Hepatocyte (in vitro differentiated cells): ENCODE measurements around the gene RADIL. TPM values are rescaled to one million over a fixed set of nuclear protein-coding genes. Genes with fewer than 3 reads are reported as not detected.

ENCODE experiments used
- DNase-seq: peaks from one replicate; pipeline ENCODE4 v3.0.0-alpha.2; 2016; ENCODE audit warnings: low spot score
- H2AFZ ChIP-seq: fragments of 200-600 bp; sonication (generic); 2 replicates; pipeline ENCODE4 v1.6.0; 2016; ENCODE audit warnings: antibody characterized with exemption, mild to moderate bottlenecking
- H3K27ac ChIP-seq: fragments of 200-600 bp; sonication (generic); 2 replicates; pipeline ENCODE4 v1.5.1; 2016; ENCODE audit warnings: mild to moderate bottlenecking
- H3K27me3 ChIP-seq: fragments of 200-600 bp; sonication (generic); 2 replicates; pipeline ENCODE4 v1.6.1; 2016
- H3K36me3 ChIP-seq: fragments of 200-600 bp; sonication (generic); replicated peaks from 2 replicates; pipeline ENCODE4 v1.5.1; 2016; ENCODE audit warnings: low read depth; ENCODE audit not compliant: insufficient read depth
- H3K4me1 ChIP-seq: fragments of 200-600 bp; sonication (generic); 2 replicates; pipeline ENCODE4 v1.5.1; 2016; ENCODE audit warnings: mild to moderate bottlenecking, moderate library complexity; ENCODE audit not compliant: insufficient read depth
- H3K4me2 ChIP-seq: fragments of 200-600 bp; sonication (generic); 2 replicates; pipeline ENCODE4 v1.6.0; 2016
- H3K4me3 ChIP-seq: fragments of 200-600 bp; sonication (generic); 2 replicates; pipeline ENCODE4 v1.5.1; 2016; ENCODE audit warnings: mild to moderate bottlenecking
- H3K79me2 ChIP-seq: fragments of 200-600 bp; sonication (generic); 2 replicates; pipeline ENCODE4 v1.6.0; 2017; ENCODE audit warnings: mild to moderate bottlenecking
- H3K9me2 ChIP-seq: fragments of 200-600 bp; sonication (generic); replicated peaks from 2 replicates; pipeline ENCODE4 v1.6.0; 2017; ENCODE audit warnings: mild to moderate bottlenecking; ENCODE audit not compliant: insufficient read depth
- H3K9me3 ChIP-seq: fragments of 200-600 bp; sonication (generic); 2 replicates; pipeline ENCODE4 v1.5.1; 2016; ENCODE audit warnings: low read depth, mild to moderate bottlenecking
- H4K20me1 ChIP-seq: fragments of 200-600 bp; sonication (generic); 2 replicates; pipeline ENCODE4 v1.6.0; 2016; ENCODE audit warnings: mild to moderate bottlenecking; ENCODE audit not compliant: insufficient read depth, poor library complexity, severe bottlenecking
- CTCF ChIP-seq: fragments of 200-600 bp; sonication (generic); IDR thresholded peaks from 2 replicates; pipeline ENCODE4 v1.5.1; 2016; ENCODE audit warnings: antibody characterized with exemption, mild to moderate bottlenecking; ENCODE audit not compliant: poor library complexity
- EZH2 ChIP-seq: fragments of 200-600 bp; sonication (generic); IDR thresholded peaks from 2 replicates; pipeline ENCODE4 v1.6.1; 2016; ENCODE audit warnings: antibody characterized with exemption, mild to moderate bottlenecking, borderline replicate concordance
- EZH2phosphoT487 ChIP-seq: fragments of 200-600 bp; sonication (generic); IDR thresholded peaks from one replicate; pipeline ENCODE4 v1.6.1; 2018; ENCODE audit warnings: antibody characterized with exemption, mild to moderate bottlenecking, low read depth, moderate library complexity; ENCODE audit not compliant: unreplicated experiment, severe bottlenecking
- WGBS: methylation state at CpG from one replicate; pipeline ENCODE4 v1.1.6; 2016; ENCODE audit warnings: low lambda C conversion rate; ENCODE audit errors: missing lambda C conversion rate; 5-methylcytosine and 5-hydroxymethylcytosine counted together
- polyA plus RNA-seq: library from polyadenylated mRNA; unstranded; fragments of >200 nt; fragmentation: Nextera tagmentation; extraction: Ambion mirVana; gene quantifications from 2 replicates; pipeline ENCODE4 v1.2.1, GENCODE V29; 2016
- total RNA-seq: library from RNA; depleted of rRNA; stranded (reverse); fragments of >200 nt; gene quantifications from 2 replicates; pipeline ENCODE4 v1.2.3, GENCODE V29; 2014

Gene RADIL
- total and polyA plus RNA-seq, 2 experiments from 2014 or later: 0.53 to 0.60 TPM

GRCh38 chr7:4928445-4928844 is 44.9 kb upstream of the RADIL start:
- 98% methylated on average over 2 of the region's 2 CpGs for WGBS
- H3K79me2 ChIP-seq: no peaks in the 10 kb centered on the region
- H3K4me2 ChIP-seq: no peak overlapping the region
- H4K20me1 ChIP-seq: no peaks in the 10 kb centered on the region
- no peaks in the 10 kb centered on the region for H3K9me3 ChIP-seq
- H3K4me3 ChIP-seq: no peak overlapping the region
- no peaks in the 10 kb centered on the region for H3K9me2 ChIP-seq
- no peaks in the 10 kb centered on the region for H3K4me1 ChIP-seq
- no peaks in the 10 kb centered on the region for H3K27me3 ChIP-seq
- no peak overlapping the region for H2AFZ ChIP-seq
- no peak for TF ChIP-seq CTCF
- no peaks in the 10 kb centered on the region for H3K36me3 ChIP-seq
- no peak overlapping the region for H3K27ac ChIP-seq
- DNase-seq: no peak

GRCh38 chr7:4919969-4920766 is 36.7 kb upstream of the RADIL start:
- no peaks in the 10 kb centered on the region for H3K9me2 ChIP-seq
- no peaks in the 10 kb centered on the region for H3K27me3 ChIP-seq
- TF ChIP-seq EZH2 (no peak), EZH2phosphoT487 (no peak), CTCF (no peak)
- no peak for DNase-seq
- no peaks in the 10 kb centered on the region for H4K20me1 ChIP-seq
- H3K4me3 ChIP-seq: no peak overlapping the region
- H2AFZ ChIP-seq: no peak overlapping the region
- no peaks in the 10 kb centered on the region for H3K4me1 ChIP-seq
- H3K79me2 ChIP-seq: no peaks in the 10 kb centered on the region
- no peak overlapping the region for H3K27ac ChIP-seq
- H3K9me3 ChIP-seq: no peaks in the 10 kb centered on the region
- WGBS: 86% methylated on average over 15 of the region's 19 CpGs
- no peak overlapping the region for H3K4me2 ChIP-seq
- no peaks in the 10 kb centered on the region for H3K36me3 ChIP-seq

- H3K9me3 ChIP-seq: no peaks in the 10 kb centered on the region
- no peak overlapping the region for H3K4me2 ChIP-seq
- H3K9me2 ChIP-seq: no peaks in the 10 kb centered on the region
- no peak overlapping the region for H3K27ac ChIP-seq
- no peak for DNase-seq
- no peaks in the 10 kb centered on the region for H3K4me1 ChIP-seq
- no peak overlapping the region for H3K4me3 ChIP-seq
- H3K79me2 ChIP-seq: no peaks in the 10 kb centered on the region
- no peak for TF ChIP-seq EZH2
- no peak for TF ChIP-seq EZH2phosphoT487
- TF ChIP-seq CTCF: no peak
- H4K20me1 ChIP-seq: no peaks in the 10 kb centered on the region
- 77% methylated on average over 8 of the region's 8 CpGs for WGBS
- no peaks in the 10 kb centered on the region for H3K36me3 ChIP-seq
- H3K27me3 ChIP-seq: no peaks in the 10 kb centered on the region
- H2AFZ ChIP-seq: no peak overlapping the region
Measured at GRCh38 chr7:4916113-4916512, 32.6 kb upstream of the RADIL start.
